ENCODE results near the gene RNU7-1. TPM values are rescaled to one million over a fixed set of nuclear protein-coding genes. Genes with fewer than 3 reads are reported as not detected.
A peak's percentile ranks its signal among the peaks of the same experiment; 100 is the strongest.

Gene RNU7-1
- total RNA-seq, 1 experiment from 2014 or later = not detected

GRCh38 chr12:6927379-6928021, 16.1 kb upstream of the RNU7-1 start, which contains the start of gene ATN1:
Gene ATN1 (plus strand): TSS chr12:6927959. CDS start chr12:6934002, 6,043 bp downstream.
- DNase-seq = peak; percentile 77 to 82
- Histone ChIP-seq H3K4me1 (peaks cover 26% of the 10 kb centered on the region), H3K27ac (peak within 1 kb of the TSS; percentile 87), H3K36me3 (peaks cover 8% of the 10 kb centered on the region), H3K27me3 (no peaks in the 10 kb centered on the region), H3K4me3 (peak within 1 kb of the TSS; percentile 95), H3K9me3 (replicated peaks) (no peaks in the 10 kb centered on the region)

- Histone ChIP-seq H3K4me1 (peaks cover 26% of the 10 kb centered on the region), H3K27me3 (no peaks in the 10 kb centered on the region), H3K27ac (peak overlapping the region; percentile 24; the same call in 1 of the 2 replicates), H3K4me3 (peak overlapping the region; percentile 74), H3K36me3 (peaks cover 13% of the 10 kb centered on the region), H3K9me3 (replicated peaks) (no peaks in the 10 kb centered on the region)
- no peak for DNase-seq
Observed at GRCh38 chr12:6928022-6928702, 15.5 kb upstream of the RNU7-1 start.

GRCh38 chr12:6928703-6929407, 14.8 kb upstream of the RNU7-1 start:
- Histone ChIP-seq H3K4me1 (peaks cover 26% of the 10 kb centered on the region), H3K9me3 (replicated peaks) (no peaks in the 10 kb centered on the region), H3K27ac (peak overlapping the region; percentile 24; the same call in 1 of the 2 replicates), H3K36me3 (peaks cover 20% of the 10 kb centered on the region), H3K4me3 (peak overlapping the region; percentile 74), H3K27me3 (no peaks in the 10 kb centered on the region)
- DNase-seq = no peak

GRCh38 chr12:6929466-6930452, 13.9 kb upstream of the RNU7-1 start:
- DNase-seq = no peak
- no peak overlapping the region for H3K27ac ChIP-seq
- H3K4me1 ChIP-seq = peaks cover 20% of the 10 kb centered on the region
- H3K4me3 ChIP-seq = peak overlapping the region; percentile 74
- H3K27me3 ChIP-seq = no peaks in the 10 kb centered on the region
- H3K9me3 ChIP-seq (replicated peaks) = no peaks in the 10 kb centered on the region
- H3K36me3 ChIP-seq = peaks cover 28% of the 10 kb centered on the region

GRCh38 chr12:6932766-6933165, 10.8 kb upstream of the RNU7-1 start:
- DNase-seq = no peak
- Histone ChIP-seq H3K4me3 (no peak overlapping the region), H3K4me1 (peaks cover 4% of the 10 kb centered on the region; the same call in 1 of the 2 replicates), H3K27ac (no peak overlapping the region), H3K36me3 (peaks cover 56% of the 10 kb centered on the region), H3K27me3 (no peaks in the 10 kb centered on the region), H3K9me3 (replicated peaks) (no peaks in the 10 kb centered on the region)

GRCh38 chr12:6934110-6934509, 9.5 kb upstream of the RNU7-1 start:
- peaks cover 68% of the 10 kb centered on the region for H3K36me3 ChIP-seq
- no peaks in the 10 kb centered on the region for H3K9me3 ChIP-seq (replicated peaks)
- H3K27me3 ChIP-seq = no peaks in the 10 kb centered on the region
- no peak overlapping the region for H3K4me3 ChIP-seq
- no peak overlapping the region for H3K27ac ChIP-seq
- no peak for DNase-seq
- H3K4me1 ChIP-seq = peaks cover 4% of the 10 kb centered on the region; the same call in 1 of the 2 replicates

GRCh38 chr12:6935371-6936193, 8.0 kb upstream of the RNU7-1 start:
- no peaks in the 10 kb centered on the region for H3K27me3 ChIP-seq
- H3K9me3 ChIP-seq (replicated peaks) = no peaks in the 10 kb centered on the region
- H3K4me1 ChIP-seq = no peaks in the 10 kb centered on the region
- H3K27ac ChIP-seq = no peak overlapping the region
- peaks cover 72% of the 10 kb centered on the region for H3K36me3 ChIP-seq
- no peak for DNase-seq
- no peak overlapping the region for H3K4me3 ChIP-seq

- Histone ChIP-seq H3K27me3 (no peaks in the 10 kb centered on the region), H3K36me3 (peaks cover 69% of the 10 kb centered on the region), H3K27ac (no peak overlapping the region), H3K4me3 (no peak overlapping the region), H3K9me3 (replicated peaks) (no peaks in the 10 kb centered on the region), H3K4me1 (no peaks in the 10 kb centered on the region)
- DNase-seq = no peak
Observed at GRCh38 chr12:6936194-6936635, 7.4 kb upstream of the RNU7-1 start.

GRCh38 chr12:6936636-6937480, 6.8 kb upstream of the RNU7-1 start:
- H3K4me1 ChIP-seq = no peaks in the 10 kb centered on the region
- peaks cover 69% of the 10 kb centered on the region for H3K36me3 ChIP-seq
- no peak overlapping the region for H3K27ac ChIP-seq
- DNase-seq = no peak
- no peak overlapping the region for H3K4me3 ChIP-seq
- H3K9me3 ChIP-seq (replicated peaks) = no peaks in the 10 kb centered on the region
- no peaks in the 10 kb centered on the region for H3K27me3 ChIP-seq

GRCh38 chr12:6937481-6938352, 5.9 kb upstream of the RNU7-1 start:
- peak; percentile 77 to 79 for DNase-seq
- Histone ChIP-seq H3K4me1 (no peaks in the 10 kb centered on the region), H3K27me3 (no peaks in the 10 kb centered on the region), H3K9me3 (replicated peaks) (no peaks in the 10 kb centered on the region), H3K4me3 (peak overlapping the region; percentile 51), H3K27ac (peak overlapping the region; percentile 64), H3K36me3 (peaks cover 62% of the 10 kb centered on the region)

- Histone ChIP-seq H3K27ac (no peak overlapping the region), H3K4me1 (no peaks in the 10 kb centered on the region), H3K27me3 (no peaks in the 10 kb centered on the region), H3K9me3 (replicated peaks) (no peaks in the 10 kb centered on the region), H3K36me3 (peaks cover 55% of the 10 kb centered on the region), H3K4me3 (no peak overlapping the region)
- no peak for DNase-seq
Observed at GRCh38 chr12:6938353-6939190, 5.0 kb upstream of the RNU7-1 start.

Measured in SJCRH30 (cell line).